NCI-H187 (cell line): Measurements from ENCODE around the gene SPAG17.

ENCODE experiments used
- DNase-seq, 2 experiments: peaks; one replicate each; lab custom pipeline; 2025; lab: John Stamatoyannopoulos, UW

SPAG17 gene

GRCh38 chr1:118075116-118075515, 109.9 kb downstream of the SPAG17 start:
- no peak for DNase-seq

GRCh38 chr1:118073648-118074435, 111.2 kb downstream of the SPAG17 start:
- no peak for DNase-seq

- no peak for DNase-seq
Measured at GRCh38 chr1:118049981-118050380, 135.0 kb downstream of the SPAG17 start.

GRCh38 chr1:118047650-118048224, 137.3 kb downstream of the SPAG17 start:
- DNase-seq, result no peak

GRCh38 chr1:118047006-118047649, 137.9 kb downstream of the SPAG17 start:
- no peak for DNase-seq

- no peak for DNase-seq
Measured at GRCh38 chr1:118043624-118044023, 141.4 kb downstream of the SPAG17 start.

- DNase-seq, result no peak
Measured at GRCh38 chr1:118042501-118042900, 142.5 kb downstream of the SPAG17 start.

GRCh38 chr1:118039170-118039569, 145.9 kb downstream of the SPAG17 start:
- DNase-seq, result no peak

- no peak for DNase-seq
Measured at GRCh38 chr1:118032883-118033282, 152.1 kb downstream of the SPAG17 start.

GRCh38 chr1:118028267-118028666, 156.8 kb downstream of the SPAG17 start:
- no peak for DNase-seq

- DNase-seq, result no peak
Measured at GRCh38 chr1:118023199-118023598, 161.8 kb downstream of the SPAG17 start.

GRCh38 chr1:118021668-118022067, 163.4 kb downstream of the SPAG17 start:
- DNase-seq, result no peak

GRCh38 chr1:118018060-118018459, 167.0 kb downstream of the SPAG17 start:
- DNase-seq, result no peak

- no peak for DNase-seq
Measured at GRCh38 chr1:118013938-118014337, 171.1 kb downstream of the SPAG17 start.

- no peak for DNase-seq
Measured at GRCh38 chr1:118013336-118013735, 171.7 kb downstream of the SPAG17 start.

- no peak for DNase-seq
Measured at GRCh38 chr1:118012515-118013124, 172.4 kb downstream of the SPAG17 start.

- no peak for DNase-seq
Measured at GRCh38 chr1:118008011-118008410, 177.0 kb downstream of the SPAG17 start.

- DNase-seq, result no peak
Measured at GRCh38 chr1:118007391-118007790, 177.6 kb downstream of the SPAG17 start.

GRCh38 chr1:118004312-118004711, 180.7 kb downstream of the SPAG17 start:
- DNase-seq, result no peak

- no peak for DNase-seq
Measured at GRCh38 chr1:117985973-117986372, 199.1 kb downstream of the SPAG17 start.

GRCh38 chr1:117985239-117985638, 199.8 kb downstream of the SPAG17 start:
- no peak for DNase-seq

- DNase-seq, result no peak
Measured at GRCh38 chr1:117981455-117982192, 203.4 kb downstream of the SPAG17 start.
